Thymus (tissue), 11 donors: ENCODE measurements around the gene OR8B8. TPM values are rescaled to one million over a fixed set of nuclear protein-coding genes. Genes with fewer than 3 reads are reported as not detected.
"Not testable (repeated sequence)": the region's sequence is repeated elsewhere in the genome, so short reads cannot be mapped to it uniquely, and the experiment has no call there.

Experiments
- DNase-seq, 9 donors: peaks; one replicate each; pipeline ENCODE4 v3.0.0-alpha.2; 2013; ENCODE audit warnings: low spot score in 9 of 9, low read depth in 6 of 9, missing footprints in 1 of 9
- H3K27ac ChIP-seq, 2 donors: one replicate each; pipeline ENCODE4 v1.5.1; 2013; ENCODE audit warnings: control low read depth in 1 of 2, low read depth in 1 of 2, low read length in 1 of 2, mild to moderate bottlenecking in 1 of 2, moderate library complexity in 1 of 2
- H3K27me3 ChIP-seq, 2 donors: one replicate each; pipeline ENCODE4 v1.5.1; 2013; ENCODE audit warnings: low read length in 1 of 2; ENCODE audit not compliant: control insufficient read depth in 2 of 2, insufficient read depth in 1 of 2
- H3K36me3 ChIP-seq, 2 donors: one replicate each; pipeline ENCODE4 v1.5.1; 2013; ENCODE audit warnings: low read length in 1 of 2, mild to moderate bottlenecking in 1 of 2, moderate library complexity in 1 of 2; ENCODE audit not compliant: control insufficient read depth in 2 of 2, insufficient read depth in 2 of 2
- H3K4me1 ChIP-seq, 2 donors: one replicate each; pipeline ENCODE4 v1.5.1; 2013; ENCODE audit warnings: low read length in 2 of 2; ENCODE audit not compliant: control insufficient read depth in 2 of 2, insufficient read depth in 2 of 2
- H3K4me3 ChIP-seq, 2 donors: one replicate each; pipeline ENCODE4 v1.5.1; 2013; ENCODE audit warnings: low read length in 2 of 2, control low read depth in 1 of 2, mild to moderate bottlenecking in 1 of 2
- H3K9me3 ChIP-seq, 2 donors: one replicate each; pipeline ENCODE4 v1.5.1; 2013; ENCODE audit warnings: low read length in 1 of 2, mild to moderate bottlenecking in 1 of 2; ENCODE audit not compliant: control insufficient read depth in 2 of 2, insufficient read depth in 1 of 2
- WGBS: extraction: QIAGEN DNeasy Blood & Tissue Kit; methylation state at CpG from one replicate; pipeline ENCODE4 v1.1.7; 2013; 5-methylcytosine and 5-hydroxymethylcytosine counted together
- polyA plus RNA-seq: library from polyadenylated mRNA; stranded (reverse); fragments of 200-250 nt; gene quantifications from one replicate; pipeline ENCODE4 v1.2.3, GENCODE V29; 2013
- total RNA-seq: library from RNA; stranded (reverse); fragments of 120-200 nt; gene quantifications from one replicate; pipeline ENCODE4 v1.2.4, GENCODE V29; 2013
- donor health status: healthy.

Gene OR8B8
- total and polyA plus RNA-seq, 2 donors: under 0.01 TPM; not detected in 1

GRCh38 chr11:124421043-124421442 lies 24.5 kb downstream of the OR8B8 start:
- no peak overlapping the region for H3K27ac ChIP-seq
- DNase-seq: no peak
- 83% methylated on average over 4 of the region's 4 CpGs for WGBS
- no peaks in the 10 kb centered on the region for H3K36me3 ChIP-seq
- H3K4me1 ChIP-seq: no peaks in the 10 kb centered on the region
- H3K27me3 ChIP-seq: no peaks in the 10 kb centered on the region
- H3K4me3 ChIP-seq: no peak overlapping the region
- no peaks in the 10 kb centered on the region for H3K9me3 ChIP-seq

- WGBS: 19% methylated on average over 5 of the region's 5 CpGs
- DNase-seq: no peak
- no peak overlapping the region for H3K4me3 ChIP-seq
These were observed 30.1 kb downstream of the OR8B8 start for GRCh38 chr11:124415356-124415923.

DNA sequence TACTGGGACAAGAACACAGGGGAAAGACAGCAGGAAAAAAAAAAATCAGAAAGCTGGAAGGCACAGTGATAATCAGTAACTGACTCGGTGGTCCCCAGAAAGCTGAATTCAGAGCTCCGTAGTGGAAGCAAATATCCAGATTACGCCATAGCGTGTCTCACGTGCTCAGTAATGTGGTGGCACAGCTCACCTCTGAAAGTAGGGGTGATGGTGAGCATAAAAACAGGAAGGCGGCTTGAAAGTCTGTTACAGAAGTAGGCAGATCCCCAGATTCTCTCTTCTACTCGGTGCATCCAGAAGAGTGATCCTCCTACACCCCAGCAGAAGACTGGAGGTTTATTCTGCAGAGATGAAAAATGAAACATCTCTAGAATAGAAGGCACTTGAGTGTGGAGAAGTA lies 35.6 kb downstream of the OR8B8 start:
- H3K27me3 ChIP-seq: no peaks in the 10 kb centered on the region
- DNase-seq: no peak
- no peak overlapping the region for H3K27ac ChIP-seq
- H3K4me1 ChIP-seq: no peaks in the 10 kb centered on the region
- 92% methylated on average over 7 of the region's 7 CpGs for WGBS
- no peaks in the 10 kb centered on the region for H3K9me3 ChIP-seq
- no peak overlapping the region for H3K4me3 ChIP-seq
- no peaks in the 10 kb centered on the region for H3K36me3 ChIP-seq

More at GRCh38 chr11:124415356-124415923, 30.1 kb downstream of the OR8B8 start:
- no peaks in the 10 kb centered on the region for H3K4me1 ChIP-seq
- H3K9me3 ChIP-seq: no peaks in the 10 kb centered on the region
- no peaks in the 10 kb centered on the region for H3K36me3 ChIP-seq
- H3K27ac ChIP-seq: no peak overlapping the region
- H3K27me3 ChIP-seq: no peaks in the 10 kb centered on the region

DNA sequence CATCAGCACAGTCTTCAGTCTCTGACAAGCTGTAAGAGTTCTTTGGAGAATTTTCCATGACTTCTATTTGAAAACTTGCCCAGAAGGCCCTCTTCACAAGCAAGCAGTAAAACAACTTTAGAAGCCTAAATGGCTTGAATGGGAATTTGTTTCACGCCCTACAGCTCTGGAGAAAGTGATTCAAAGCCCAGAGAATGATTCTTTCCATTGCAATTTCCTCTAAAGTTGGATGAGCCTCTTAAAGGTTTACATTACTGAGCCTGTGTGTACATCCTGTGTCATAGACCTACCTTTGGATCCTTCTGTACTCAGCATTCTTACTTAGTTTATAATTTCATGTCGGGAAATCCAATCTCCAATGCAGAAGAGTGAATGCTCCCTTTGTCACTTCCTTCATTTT lies 39.9 kb downstream of the OR8B8 start:
- no peak overlapping the region for H3K4me3 ChIP-seq
- no peak overlapping the region for H3K27ac ChIP-seq
- H3K27me3 ChIP-seq: no peaks in the 10 kb centered on the region
- H3K9me3 ChIP-seq: no peaks in the 10 kb centered on the region
- no peaks in the 10 kb centered on the region for H3K36me3 ChIP-seq
- WGBS: 90% methylated on average over 2 of the region's 2 CpGs
- no peaks in the 10 kb centered on the region for H3K4me1 ChIP-seq
- no peak for DNase-seq

DNA sequence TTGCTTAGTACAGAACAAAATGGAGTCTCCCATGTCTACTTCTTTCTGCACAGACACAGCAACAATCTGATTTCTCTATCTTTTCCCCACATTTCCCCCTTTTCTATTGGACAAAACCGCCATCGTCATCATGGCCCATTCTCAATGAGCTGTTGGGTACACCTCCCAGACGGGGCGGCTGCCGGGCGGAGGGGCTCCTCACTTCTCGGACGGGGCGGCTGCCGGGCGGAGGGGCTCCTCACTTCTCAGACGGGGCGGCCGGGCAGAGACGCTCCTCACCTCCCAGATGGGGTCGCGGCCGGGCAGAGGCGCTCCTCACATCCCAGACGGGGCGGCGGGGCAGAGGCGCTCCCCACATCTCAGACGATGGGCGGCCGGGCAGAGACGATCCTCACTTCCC lies 42.3 kb downstream of the OR8B8 start:
- not testable (repeated sequence) for H3K9me3 ChIP-seq, H3K27ac ChIP-seq, H3K27me3 ChIP-seq, H3K36me3 ChIP-seq, H3K4me3 ChIP-seq, H3K4me1 ChIP-seq, DNase-seq
- 98% methylated on average over 18 of the region's 27 CpGs for WGBS

DNA sequence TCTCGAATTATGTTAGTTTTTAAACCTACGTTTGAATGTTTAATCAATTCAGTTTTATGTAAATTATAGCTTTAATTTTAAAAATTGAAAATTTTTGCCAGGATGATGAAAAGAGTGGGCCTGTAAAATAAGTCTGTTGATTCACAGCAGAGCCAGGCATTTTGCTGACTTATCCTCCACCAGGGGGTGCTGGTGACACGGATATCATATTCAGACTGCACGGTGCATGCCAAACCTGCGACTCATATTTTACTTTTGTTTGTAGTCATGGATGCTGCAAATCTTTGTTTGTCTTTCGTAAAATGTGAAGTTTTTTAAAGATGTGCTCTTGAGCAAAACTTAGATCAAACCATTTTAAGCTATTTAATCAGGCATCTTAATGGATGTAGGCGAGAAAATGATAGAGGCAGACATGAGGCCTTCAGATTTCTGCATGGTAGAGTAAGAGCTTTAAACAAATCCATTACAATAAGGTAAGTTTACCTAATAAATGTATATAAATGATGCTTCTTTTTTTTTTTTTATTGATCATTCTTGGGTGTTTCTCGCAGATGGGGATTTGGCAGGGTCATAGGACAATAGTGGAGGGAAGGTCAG lies 43.1 kb downstream of the OR8B8 start:
- Histone ChIP-seq H3K4me3 (no peak overlapping the region), H3K4me1 (no peaks in the 10 kb centered on the region), H3K36me3 (no peaks in the 10 kb centered on the region), H3K9me3 (no peaks in the 10 kb centered on the region), H3K27ac (no peak overlapping the region), H3K27me3 (no peaks in the 10 kb centered on the region)
- 56% methylated on average over 8 of the region's 8 CpGs for WGBS
- DNase-seq: peak; percentile 8 to 70 (median 21)

DNA sequence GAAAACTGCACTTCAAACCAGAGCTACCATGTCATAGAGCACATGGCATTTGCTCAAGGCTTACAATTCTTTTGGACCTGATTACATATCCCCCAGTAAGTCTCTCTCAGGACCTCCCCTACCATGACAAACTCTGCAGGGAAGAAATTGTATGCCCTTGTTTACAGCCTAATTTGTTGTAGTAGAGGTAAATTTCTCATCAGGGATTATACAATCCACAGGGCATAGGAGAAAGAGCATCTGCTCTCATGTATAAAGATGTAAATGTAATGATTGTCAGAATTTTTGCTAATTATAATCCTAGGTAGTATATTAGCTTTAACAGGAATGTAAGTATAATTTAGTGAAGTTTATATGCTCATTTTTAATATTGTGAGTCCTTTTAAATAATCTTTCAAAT lies 46.6 kb downstream of the OR8B8 start, which contains the start of gene OR8B3:
TSS of gene OR8B3 (minus strand) at position 101 of the 400 bp plus-strand sequence. CDS start 1,673 bp downstream, outside the sequence.
- Histone ChIP-seq H3K27me3 (no peaks in the 10 kb centered on the region), H3K4me3 (no peak within 1 kb of the TSS), H3K27ac (no peak within 1 kb of the TSS), H3K36me3 (no peaks in the 10 kb centered on the region), H3K9me3 (no peaks in the 10 kb centered on the region), H3K4me1 (no peaks in the 10 kb centered on the region)
- no peak for DNase-seq

DNA sequence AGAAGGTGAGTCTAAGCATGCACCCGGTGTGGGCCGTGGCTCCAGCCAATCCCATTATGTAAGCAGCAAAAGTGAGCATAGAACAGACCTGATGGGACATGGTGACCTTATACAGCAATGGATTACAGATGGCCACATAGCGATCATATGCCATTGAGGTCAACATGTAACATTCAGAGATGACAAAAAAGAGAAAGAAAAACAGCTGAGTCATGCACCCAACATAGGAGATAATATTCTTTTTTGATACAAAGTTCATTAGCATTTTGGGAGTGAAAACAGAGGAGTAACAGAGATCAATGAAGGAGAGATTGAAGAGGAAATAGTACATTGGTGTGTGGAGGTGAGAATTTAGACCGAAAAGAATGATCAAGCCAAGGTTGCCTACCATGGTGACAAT lies 48.6 kb downstream of the OR8B8 start:
- not testable (repeated sequence) for H3K4me1 ChIP-seq, H3K4me3 ChIP-seq, H3K9me3 ChIP-seq, H3K27me3 ChIP-seq, H3K36me3 ChIP-seq, H3K27ac ChIP-seq, DNase-seq
- WGBS: 96% methylated on average over 2 of the region's 4 CpGs

DNA sequence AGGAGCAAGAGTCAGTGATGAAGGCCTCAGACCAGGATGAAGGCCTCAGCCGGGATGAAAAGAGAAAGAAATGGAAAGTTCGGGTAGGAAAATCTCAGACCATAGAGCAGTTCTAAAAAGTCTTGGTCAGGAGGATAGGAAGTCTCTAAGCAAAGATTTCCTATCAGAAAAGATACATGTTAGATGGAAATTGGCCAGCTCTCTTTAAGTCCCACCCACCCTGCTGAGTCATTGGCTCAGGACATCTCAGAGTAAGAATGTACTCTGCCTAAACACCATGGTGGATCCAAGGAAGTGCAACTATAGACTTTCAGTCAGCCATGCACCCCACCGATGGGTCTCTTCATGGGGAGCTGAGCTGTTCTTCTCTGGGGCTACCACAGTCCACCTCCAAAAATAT lies 51.1 kb downstream of the OR8B8 start:
- Histone ChIP-seq H3K27me3 (no peaks in the 10 kb centered on the region), H3K27ac (no peak overlapping the region)
- 83% methylated on average over 3 of the region's 3 CpGs for WGBS

More for the DNA sequence above, 51.1 kb downstream of the OR8B8 start:
- H3K4me1 ChIP-seq: no peaks in the 10 kb centered on the region
- no peak overlapping the region for H3K4me3 ChIP-seq
- no peaks in the 10 kb centered on the region for H3K36me3 ChIP-seq
- H3K9me3 ChIP-seq: no peaks in the 10 kb centered on the region
- DNase-seq: no peak
